ENCODE data around the gene AIFM2. TPM values are rescaled to one million over a fixed set of nuclear protein-coding genes. Genes with fewer than 3 reads are reported as not detected.
"Not testable (repeated sequence)": the region's sequence is repeated elsewhere in the genome, so short reads cannot be mapped to it uniquely, and the experiment has no call there.

Gene AIFM2
- total and polyA plus RNA-seq, 10 of the 15 experiments (the other 5 are each of a cell fraction or from before 2014, with no cell fraction given) = 4.5 to 30.8 (median 15.6) TPM

DNA sequence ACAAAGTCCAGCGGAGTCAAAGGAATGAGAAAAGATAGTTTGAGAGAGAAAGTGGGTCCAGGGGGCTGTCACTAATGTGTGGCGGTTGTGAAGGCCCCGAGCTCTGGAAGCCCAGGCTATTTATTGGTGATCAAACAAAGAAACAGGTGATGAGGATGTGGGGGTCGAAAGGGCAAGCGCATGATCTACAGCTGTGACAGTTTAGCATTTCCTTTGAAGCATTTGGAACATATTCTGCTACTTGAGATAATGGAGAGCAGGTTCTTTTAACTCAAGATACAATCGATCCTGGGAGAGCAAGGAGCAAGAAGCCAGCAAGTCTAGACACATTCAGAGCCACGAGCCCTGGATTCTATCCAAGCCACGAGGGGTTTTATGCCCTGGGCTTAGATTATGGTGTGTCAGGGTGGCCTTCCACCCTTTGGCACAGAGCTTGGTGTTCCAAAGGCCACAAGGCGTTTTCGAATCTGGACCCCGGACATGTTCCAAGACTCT is 31.5 kb downstream of the AIFM2 start:
- H3K27me3 ChIP-seq (replicated peaks in 1 of 2; ENCODE audit: control insufficient read depth in 2 of 2, insufficient read depth in 2 of 2, low read length in 1 of 2); H3K4me2 ChIP-seq (ENCODE audit: control insufficient read depth, insufficient read depth); H3K79me2 ChIP-seq (ENCODE audit: control insufficient read depth, insufficient read depth, low read length); ATAC-seq; H3K27ac ChIP-seq (ENCODE audit: control insufficient read depth, insufficient read depth); H3K9ac ChIP-seq (ENCODE audit: control insufficient read depth, insufficient read depth, low read length); BruUV-seq (replicated peaks); intact Hi-C loops (cut with micrococcal nuclease; ENCODE audit: unreplicated experiment); FAIRE-seq; SMC1A ChIA-PET (ENCODE audit: uncharacterized antibody, unreplicated experiment); RAD21 ChIA-PET (ENCODE audit: unreplicated experiment); in situ Hi-C loops (cut with MboI); POLR2A ChIA-PET; DNase-seq (ENCODE audit: low read depth, low spot score); H3K9me3 ChIP-seq (replicated peaks; ENCODE audit: control insufficient read depth, insufficient read depth, low read length); H3K4me1 ChIP-seq (ENCODE audit: control insufficient read depth, insufficient read depth, low read length); H3K36me3 ChIP-seq (ENCODE audit: control insufficient read depth in 2 of 2, insufficient read depth in 2 of 2, low read length in 1 of 2); H3K4me3 ChIP-seq; H4K20me1 ChIP-seq (ENCODE audit: control insufficient read depth, insufficient read depth); H2AFZ ChIP-seq (ENCODE audit: control insufficient read depth, low read depth, low read length): not testable (repeated sequence)
- WGBS (ENCODE audit: insufficient coverage, insufficient replicate concordance, low lambda C conversion rate, missing lambda C conversion rate) = 64% methylated on average over 11 of the region's 11 CpGs
- CTCF ChIA-PET = interaction anchor here (1.1 kb wide), 1 partner anchor 18 kb away, joined by 4 read pairs; no protein-coding TSS in a partner anchor

DNA sequence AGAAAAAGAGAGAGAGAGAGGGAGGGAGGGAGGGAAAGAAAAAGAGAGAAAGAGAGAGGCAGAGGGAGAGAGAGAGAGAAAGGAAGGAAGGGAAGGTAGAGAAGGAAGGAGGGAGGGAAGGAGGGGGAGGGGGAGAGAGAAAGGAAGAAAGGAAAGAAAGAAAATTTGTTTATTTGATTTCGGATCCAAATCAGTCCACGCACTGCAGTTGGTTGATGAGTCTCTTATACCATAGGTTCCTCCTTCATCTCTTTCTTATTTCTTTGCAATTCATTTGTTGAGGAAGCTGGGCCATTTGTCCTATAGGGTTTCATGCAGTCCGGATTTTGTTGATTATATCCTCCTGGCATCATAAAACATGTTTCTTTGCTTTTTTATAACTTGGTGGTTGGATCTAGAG is 34.4 kb downstream of the AIFM2 start:
- RAD21 ChIA-PET (ENCODE audit: unreplicated experiment) = no interaction called here
- no peak overlapping the region for H3K4me2 ChIP-seq (ENCODE audit: control insufficient read depth, insufficient read depth)
- no TSS peak for BruUV-seq (replicated peaks)
- no peaks in the 10 kb centered on the region for H3K79me2 ChIP-seq (ENCODE audit: control insufficient read depth, insufficient read depth, low read length)
- intact Hi-C loops (cut with micrococcal nuclease; ENCODE audit: unreplicated experiment) = no loop called here
- POLR2A ChIA-PET = no interaction called here
- no peak overlapping the region for H3K9ac ChIP-seq (ENCODE audit: control insufficient read depth, insufficient read depth, low read length)
- FAIRE-seq (no peak), ATAC-seq (no peak), DNase-seq (ENCODE audit: low read depth, low spot score) (no peak)
- TF ChIP-seq NR2C2 (IDR thresholded peaks at IDR 0.05; ENCODE audit: borderline replicate concordance, control insufficient read depth, insufficient read length, low read depth) (no peak), NBN (IDR thresholded peaks at IDR 0.05) (no peak)
- H3K4me1 ChIP-seq (ENCODE audit: control insufficient read depth, insufficient read depth, low read length) = peaks cover 5% of the 10 kb centered on the region; the same call in 1 of the 2 replicates
- CTCF ChIA-PET = interaction anchor here (1.3 to 3.9 kb wide), 2 partner anchors 9 to 17 kb away, joined by 4 to 21 read pairs; no protein-coding TSS in a partner anchor
- H3K9me3 ChIP-seq (replicated peaks; ENCODE audit: control insufficient read depth, insufficient read depth, low read length) = no peaks in the 10 kb centered on the region
- no peak overlapping the region for H2AFZ ChIP-seq (ENCODE audit: control insufficient read depth, low read depth, low read length)
- H4K20me1 ChIP-seq (ENCODE audit: control insufficient read depth, insufficient read depth) = no peaks in the 10 kb centered on the region
- H3K27me3 ChIP-seq (replicated peaks in 1 of 2; ENCODE audit: control insufficient read depth in 2 of 2, insufficient read depth in 2 of 2, low read length in 1 of 2) = no peaks in the 10 kb centered on the region; a peak in 1 of 4 replicates
- no peak overlapping the region for H3K27ac ChIP-seq (ENCODE audit: control insufficient read depth, insufficient read depth)
- H3K36me3 ChIP-seq (ENCODE audit: control insufficient read depth in 2 of 2, insufficient read depth in 2 of 2, low read length in 1 of 2) = no peaks in the 10 kb centered on the region
- 76% methylated on average over 3 of the region's 3 CpGs for WGBS (ENCODE audit: insufficient coverage, insufficient replicate concordance, low lambda C conversion rate, missing lambda C conversion rate)
- SMC1A ChIA-PET (ENCODE audit: uncharacterized antibody, unreplicated experiment) = no interaction called here
- no peak overlapping the region for H3K4me3 ChIP-seq
- in situ Hi-C loops (cut with MboI) = no loop called here

All from GM12878 (cell line).